A549 (cell line): Measurements from ENCODE around the gene BPIFB3. TPM values are rescaled to one million over a fixed set of nuclear protein-coding genes. Genes with fewer than 3 reads are reported as not detected.

Experiments used
- ATAC-seq, 2 experiments: fragments of 200-7000 bp in 1 of 2; fragments of >200 bp in 1 of 2; cut with Nextera tagmentation in 1 of 2; cut with Tn5 transposase in 1 of 2; 3 replicates each; pipeline versions ENCODE4 v1.8.0 to v1.9.1; 2018 to 2020; ENCODE audit warnings: mild to moderate bottlenecking in 1 of 2, moderate library complexity in 1 of 2
- CTCF ChIA-PET: fragments of 300-600 bp; sonication (Branson Sonifier 250); formaldehyde crosslinking; extraction: SDS; loops from one replicate; lab custom pipeline; 2021; ENCODE audit warnings: antibody characterized with exemption, inconsistent platforms; lab: Yijun Ruan, JAX
- POLR2A ChIA-PET: fragments of 350-600 bp; formaldehyde crosslinking; extraction: SDS; loops from one replicate; lab custom pipeline; 2021; ENCODE audit warnings: antibody characterized with exemption, inconsistent platforms; lab: Yijun Ruan, JAX
- DNase-seq, 2 experiments: peaks; one replicate each; pipeline versions ENCODE4 v3.0.0 to v3.0.0-alpha.2; 2011 to 2016; ENCODE audit warnings: low read depth in 1 of 2, low spot score in 1 of 2
- FAIRE-seq: peaks from 2 replicates; lab custom pipeline; 2011; peaks lifted over from hg19 to GRCh38; lab: Jason Lieb, UNC
- H3K27ac ChIP-seq, 2 experiments: fragments of >200 bp; sonication (Bioruptor Twin); formaldehyde crosslinking; 3 replicates each; pipeline ENCODE4 v1.5.1; 2016 to 2017
- H3K4me1 ChIP-seq: fragments of >200 bp; sonication (Bioruptor Twin); formaldehyde crosslinking; 3 replicates; pipeline ENCODE4 v1.6.1; 2016
- H3K4me2 ChIP-seq: fragments of >200 bp; sonication (Bioruptor Twin); formaldehyde crosslinking; 3 replicates; pipeline ENCODE4 v1.6.1; 2016
- H3K4me3 ChIP-seq: fragments of >200 bp; sonication (Bioruptor Twin); formaldehyde crosslinking; 3 replicates; pipeline ENCODE4 v1.5.1; 2016
- H3K9me3 ChIP-seq: fragments of >200 bp; sonication (Bioruptor Twin); formaldehyde crosslinking; 3 replicates; pipeline ENCODE4 v1.6.1; 2016
- ATOH8 ChIP-seq: fragments of 250-450 bp; sonication (Bioruptor Pico); IDR thresholded peaks from 2 replicates; pipeline ENCODE4 v1.5.0; 2020; ENCODE audit warnings: low read depth, mild to moderate bottlenecking, moderate library complexity
- BCL3 ChIP-seq: fragments of >200 bp; sonication (Bioruptor Twin); formaldehyde crosslinking; IDR thresholded peaks from 3 replicates; pipeline ENCODE4 v1.6.1; 2016
- BHLHE40 ChIP-seq: IDR thresholded peaks from 2 replicates; pipeline ENCODE4 v1.6.1; 2012; ENCODE audit warnings: low read depth, low read length, inconsistent platforms
- CBX8 ChIP-seq: fragments of 200-600 bp; sonication (generic); IDR thresholded peaks from 2 replicates; pipeline ENCODE4 v1.6.1; 2016
- CHD2 ChIP-seq: fragments of 150-350 bp; IDR thresholded peaks from 2 replicates; pipeline ENCODE4 v1.6.1; 2014; ENCODE audit warnings: low read length; ENCODE audit not compliant: partially characterized antibody
- EHF ChIP-seq: fragments of 250-450 bp; sonication (Bioruptor Pico); IDR thresholded peaks from 2 replicates; pipeline ENCODE4 v1.5.0; 2020; ENCODE audit warnings: mild to moderate bottlenecking
- EHMT2 ChIP-seq: fragments of 200-600 bp; sonication (generic); IDR thresholded peaks from 2 replicates; pipeline ENCODE4 v1.6.1; 2016; ENCODE audit warnings: antibody characterized with exemption, low read depth, mild to moderate bottlenecking, moderate library complexity
- FOXS1 ChIP-seq: fragments of 250-450 bp; sonication (Bioruptor Pico); IDR thresholded peaks from 2 replicates; pipeline ENCODE4 v1.5.0; 2020; ENCODE audit warnings: mild to moderate bottlenecking, moderate library complexity
- HEYL ChIP-seq: fragments of 250-450 bp; sonication (Bioruptor Pico); IDR thresholded peaks from 2 replicates; pipeline ENCODE4 v1.8.0; 2021; ENCODE audit warnings: mild to moderate bottlenecking, moderate library complexity
- HMGXB4 ChIP-seq: fragments of 250-450 bp; sonication (Bioruptor Pico); IDR thresholded peaks from 2 replicates; pipeline ENCODE4 v1.5.0; 2021; ENCODE audit warnings: mild to moderate bottlenecking, moderate library complexity, borderline replicate concordance
- HOXB13 ChIP-seq: fragments of 250-450 bp; sonication (Bioruptor Pico); IDR thresholded peaks from 2 replicates; pipeline ENCODE4 v1.5.0; 2020; ENCODE audit warnings: low read depth, mild to moderate bottlenecking, moderate library complexity
- KDM1A ChIP-seq: fragments of 200-600 bp; sonication (generic); IDR thresholded peaks from 2 replicates; pipeline ENCODE4 v1.6.1; 2016; ENCODE audit warnings: low read depth, mild to moderate bottlenecking
- MAX ChIP-seq: IDR thresholded peaks from 2 replicates; pipeline ENCODE4 v1.6.1; 2012
- MAZ ChIP-seq: fragments of 150-350 bp; IDR thresholded peaks from 2 replicates; pipeline ENCODE4 v1.6.1; 2014; ENCODE audit warnings: antibody characterized with exemption, low read depth, low read length, borderline replicate concordance
- NFE2L2 ChIP-seq: fragments of 150-350 bp; conservative IDR thresholded peaks from 2 replicates; pipeline ENCODE4 v1.6.1; 2014; ENCODE audit warnings: low read length
- POLR2A ChIP-seq: IDR thresholded peaks from 2 replicates; pipeline ENCODE4 v1.6.1; 2012; ENCODE audit warnings: mild to moderate bottlenecking, low read length
- POLR2AphosphoS2 ChIP-seq: conservative IDR thresholded peaks from 2 replicates; pipeline ENCODE4 v1.6.1; 2012; ENCODE audit warnings: low read length, improper control_type of control experiment, inconsistent platforms
- RAD21 ChIP-seq, 2 experiments: fragments of >200 bp in 1 of 2; sonication (Bioruptor Twin) in 1 of 2; formaldehyde crosslinking in 1 of 2; IDR thresholded peaks in 1 of 2; conservative IDR thresholded peaks in 1 of 2; 2 replicates in 1 of 2; 3 replicates in 1 of 2; pipeline ENCODE4 v1.6.1; 2012 to 2018; ENCODE audit warnings: inconsistent platforms in 1 of 2
- REST ChIP-seq: fragments of 200-600 bp; sonication (generic); IDR thresholded peaks from 2 replicates; pipeline ENCODE4 v1.6.1; 2016; ENCODE audit warnings: antibody characterized with exemption, mild to moderate bottlenecking, moderate library complexity
- SMC3 ChIP-seq: fragments of >200 bp; sonication (Bioruptor Twin); formaldehyde crosslinking; IDR thresholded peaks from 3 replicates; pipeline ENCODE4 v1.6.1; 2018; ENCODE audit warnings: inconsistent platforms
- TFCP2L1 ChIP-seq: fragments of 250-450 bp; sonication (Bioruptor Pico); IDR thresholded peaks from 2 replicates; pipeline ENCODE4 v1.5.0; 2021; ENCODE audit warnings: mild to moderate bottlenecking
- TP53 ChIP-seq: fragments of 250-450 bp; sonication (Bioruptor Pico); IDR thresholded peaks from 2 replicates; pipeline ENCODE4 v1.5.0; 2021; ENCODE audit warnings: mild to moderate bottlenecking, moderate library complexity
- ZC3H11A ChIP-seq: fragments of 450-650 bp; IDR thresholded peaks from 2 replicates; pipeline ENCODE4 v1.6.1; 2014; ENCODE audit warnings: antibody characterized with exemption, mild to moderate bottlenecking
- ZSCAN20 ChIP-seq: fragments of 250-450 bp; sonication (Bioruptor Pico); IDR thresholded peaks from 2 replicates; pipeline ENCODE4 v1.8.0; 2022; ENCODE audit warnings: mild to moderate bottlenecking, moderate library complexity
- WGBS: methylation state at CpG from one replicate; pipeline ENCODE4 v1.1.6; 2017; ENCODE audit errors: missing lambda C conversion rate; 5-methylcytosine and 5-hydroxymethylcytosine counted together
- polyA plus RNA-seq, 4 experiments: library from polyadenylated mRNA; depleted of rRNA in 3 of 4; stranded (reverse); fragments of >200 nt; fragmentation: RNase III in 1 of 4; extraction: RNeasy Plus Mini Kit Qiagen cat#74134 plus additional on column Dnase treatment in 1 of 4; gene quantifications; 2 replicates in 3 of 4; 3 replicates in 1 of 4; pipeline ENCODE4 v1.2.3, GENCODE V29; 2011 to 2017

Gene BPIFB3
- polyA plus RNA-seq, 2 of the 4 experiments (the other 2 are of a cell fraction), result not detected

GRCh38 chr20:33015114-33015484 is 38.6 kb upstream of the BPIFB3 start:
- ATAC-seq, result no peak
- Histone ChIP-seq H3K9me3 (no peaks in the 10 kb centered on the region), H3K4me1 (no peaks in the 10 kb centered on the region), H3K27ac (no peak overlapping the region), H3K4me2 (no peak overlapping the region), H3K4me3 (no peak overlapping the region)
- TF ChIP-seq ZSCAN20 (no peak), TFCP2L1 (CRISPR knock-in tag) (no peak), KDM1A (no peak), CHD2 (no peak), HMGXB4 (CRISPR knock-in tag) (no peak), BCL3 (no peak), EHF (CRISPR knock-in tag) (no peak), TP53 (CRISPR knock-in tag) (no peak), ATOH8 (CRISPR knock-in tag) (no peak), POLR2AphosphoS2 (no peak), EHMT2 (no peak)
- ChIA-PET CTCF (interaction anchor here (3.3 kb wide), 1 partner anchor 10 kb away, joined by 12 read pairs; the partner anchor contains the start of gene SUN5), POLR2A (no interaction called here)
- WGBS, result 69% methylated on average over 10 of the region's 10 CpGs
- no peak for DNase-seq
- FAIRE-seq, result no peak

GRCh38 chr20:33015700-33016580 is 37.8 kb upstream of the BPIFB3 start:
- DNase-seq (no peak), FAIRE-seq (no peak), ATAC-seq (no peak)
- no peak overlapping the region for H3K4me2 ChIP-seq
- WGBS, result 9% methylated on average over 15 of the region's 15 CpGs
- no peaks in the 10 kb centered on the region for H3K9me3 ChIP-seq
- ChIA-PET POLR2A (no interaction called here), CTCF (interaction anchor here (3.3 kb wide), 1 partner anchor 11 kb away, joined by 12 read pairs; the partner anchor contains the start of gene SUN5)
- no peak overlapping the region for H3K27ac ChIP-seq
- no peaks in the 10 kb centered on the region for H3K4me1 ChIP-seq
- no peak for TF ChIP-seq HEYL (CRISPR knock-in tag)
- TF ChIP-seq REST, result no peak
- TF ChIP-seq MAZ, result no peak
- no peak for TF ChIP-seq NFE2L2
- no peak for TF ChIP-seq TP53 (CRISPR knock-in tag)
- TF ChIP-seq SMC3, result no peak
- TF ChIP-seq FOXS1, result no peak
- TF ChIP-seq POLR2AphosphoS2, result no peak
- no peak for TF ChIP-seq HOXB13 (CRISPR knock-in tag)
- TF ChIP-seq MAX, result no peak
- TF ChIP-seq POLR2A, result no peak
- TF ChIP-seq RAD21 (conservative IDR thresholded peaks at IDR 0.05 in 1 of 2, IDR thresholded peaks at IDR 0.05 in 1 of 2), result no peak
- no peak for TF ChIP-seq EHF (CRISPR knock-in tag)
- no peak for TF ChIP-seq CHD2
- TF ChIP-seq ATOH8 (CRISPR knock-in tag), result no peak
- no peak for TF ChIP-seq ZC3H11A
- no peak for TF ChIP-seq CBX8
- no peak for TF ChIP-seq BHLHE40
- no peak overlapping the region for H3K4me3 ChIP-seq
